Measurements from ENCODE around the gene TCF7L2.

DNA sequence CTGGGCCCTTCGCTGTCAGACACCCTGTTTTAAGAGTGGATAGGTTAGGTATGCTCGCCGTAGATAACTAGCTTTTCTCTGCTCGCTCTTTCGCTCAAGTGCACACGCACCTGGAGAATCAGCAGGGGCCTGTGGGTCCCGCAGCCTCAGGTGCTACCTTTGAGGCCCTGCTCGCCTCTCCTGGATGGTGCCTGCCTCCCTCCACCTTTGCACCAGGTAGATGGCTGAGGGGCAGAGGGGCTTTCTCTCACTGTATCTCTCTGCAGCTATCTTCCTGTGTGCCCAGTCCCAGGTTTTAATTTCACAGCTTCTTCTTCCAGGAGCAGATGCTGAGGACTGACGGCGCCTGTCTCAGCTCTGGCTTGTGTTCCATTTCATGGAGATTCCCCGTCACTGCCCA lies 227.9 kb downstream of the TCF7L2 start:
- TF ChIP-seq, protein P1, sequence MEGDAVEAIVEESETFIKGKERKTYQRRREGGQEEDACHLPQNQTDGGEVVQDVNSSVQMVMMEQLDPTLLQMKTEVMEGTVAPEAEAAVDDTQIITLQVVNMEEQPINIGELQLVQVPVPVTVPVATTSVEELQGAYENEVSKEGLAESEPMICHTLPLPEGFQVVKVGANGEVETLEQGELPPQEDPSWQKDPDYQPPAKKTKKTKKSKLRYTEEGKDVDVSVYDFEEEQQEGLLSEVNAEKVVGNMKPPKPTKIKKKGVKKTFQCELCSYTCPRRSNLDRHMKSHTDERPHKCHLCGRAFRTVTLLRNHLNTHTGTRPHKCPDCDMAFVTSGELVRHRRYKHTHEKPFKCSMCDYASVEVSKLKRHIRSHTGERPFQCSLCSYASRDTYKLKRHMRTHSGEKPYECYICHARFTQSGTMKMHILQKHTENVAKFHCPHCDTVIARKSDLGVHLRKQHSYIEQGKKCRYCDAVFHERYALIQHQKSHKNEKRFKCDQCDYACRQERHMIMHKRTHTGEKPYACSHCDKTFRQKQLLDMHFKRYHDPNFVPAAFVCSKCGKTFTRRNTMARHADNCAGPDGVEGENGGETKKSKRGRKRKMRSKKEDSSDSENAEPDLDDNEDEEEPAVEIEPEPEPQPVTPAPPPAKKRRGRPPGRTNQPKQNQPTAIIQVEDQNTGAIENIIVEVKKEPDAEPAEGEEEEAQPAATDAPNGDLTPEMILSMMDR (IDR thresholded peaks at IDR 0.05): no peak
- no peak for TF ChIP-seq POLR2A (IDR thresholded peaks at IDR 0.05)
